DOHH2 (cell line): ENCODE measurements around the gene PPIC.

Experiments
- EZH2phosphoT487 ChIP-seq: fragments of 200-600 bp; sonication (generic); IDR thresholded peaks from 2 replicates; pipeline ENCODE4 v1.6.1; 2017; ENCODE audit warnings: borderline replicate concordance, mild to moderate bottlenecking, antibody characterized with exemption, low read length, moderate library complexity, mixed read lengths
- TF ChIP-seq, protein P1 (sequence below): fragments of 200-600 bp; sonication (generic); IDR thresholded peaks from one replicate; pipeline ENCODE4 v1.5.1; 2014; ENCODE audit warnings: antibody characterized with exemption, mild to moderate bottlenecking, low read depth, low read length; ENCODE audit not compliant: poor library complexity, severe bottlenecking

GRCh38 chr5:123044926-123045617 lies 8.5 kb upstream of the PPIC start:
- TF ChIP-seq, protein P1, sequence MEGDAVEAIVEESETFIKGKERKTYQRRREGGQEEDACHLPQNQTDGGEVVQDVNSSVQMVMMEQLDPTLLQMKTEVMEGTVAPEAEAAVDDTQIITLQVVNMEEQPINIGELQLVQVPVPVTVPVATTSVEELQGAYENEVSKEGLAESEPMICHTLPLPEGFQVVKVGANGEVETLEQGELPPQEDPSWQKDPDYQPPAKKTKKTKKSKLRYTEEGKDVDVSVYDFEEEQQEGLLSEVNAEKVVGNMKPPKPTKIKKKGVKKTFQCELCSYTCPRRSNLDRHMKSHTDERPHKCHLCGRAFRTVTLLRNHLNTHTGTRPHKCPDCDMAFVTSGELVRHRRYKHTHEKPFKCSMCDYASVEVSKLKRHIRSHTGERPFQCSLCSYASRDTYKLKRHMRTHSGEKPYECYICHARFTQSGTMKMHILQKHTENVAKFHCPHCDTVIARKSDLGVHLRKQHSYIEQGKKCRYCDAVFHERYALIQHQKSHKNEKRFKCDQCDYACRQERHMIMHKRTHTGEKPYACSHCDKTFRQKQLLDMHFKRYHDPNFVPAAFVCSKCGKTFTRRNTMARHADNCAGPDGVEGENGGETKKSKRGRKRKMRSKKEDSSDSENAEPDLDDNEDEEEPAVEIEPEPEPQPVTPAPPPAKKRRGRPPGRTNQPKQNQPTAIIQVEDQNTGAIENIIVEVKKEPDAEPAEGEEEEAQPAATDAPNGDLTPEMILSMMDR: no peak
- no peak for TF ChIP-seq EZH2phosphoT487
